Natural killer cell (primary cell): ENCODE data around the gene ADAMTS14. TPM values are rescaled to one million over a fixed set of nuclear protein-coding genes. Genes with fewer than 3 reads are reported as not detected.

Experiments used
- ATAC-seq, 3 donors: fragments of 150-1000 bp in 2 of 3; fragments of 200-7000 bp in 1 of 3; cut with Tn5 transposase; 1 replicate in 1 of 3; 2 replicates in 2 of 3; pipeline ENCODE4 v1.10.0; 2021; ENCODE audit warnings: mild to moderate bottlenecking in 2 of 3, moderate library complexity in 2 of 3
- DNase-seq, 2 donors: peaks; one replicate each; pipeline versions ENCODE4 v3.0.0 to v3.0.0-alpha.2; 2013 to 2021; ENCODE audit warnings: mixed read lengths in 1 of 2
- H3K27ac ChIP-seq: one replicate; pipeline ENCODE4 v1.5.1; 2013; ENCODE audit warnings: mild to moderate bottlenecking, low read length
- H3K27me3 ChIP-seq: one replicate; pipeline ENCODE4 v1.6.1; 2013; ENCODE audit warnings: low read length; ENCODE audit not compliant: control insufficient read depth, insufficient read depth
- H3K36me3 ChIP-seq: one replicate; pipeline ENCODE4 v1.6.1; 2013; ENCODE audit warnings: low read length; ENCODE audit not compliant: control insufficient read depth, insufficient read depth
- H3K4me1 ChIP-seq: one replicate; pipeline ENCODE4 v1.6.1; 2013; ENCODE audit warnings: low read length; ENCODE audit not compliant: control insufficient read depth, insufficient read depth
- H3K4me3 ChIP-seq: one replicate; pipeline ENCODE4 v1.5.1; 2013; ENCODE audit warnings: low read length
- H3K9me3 ChIP-seq: one replicate; pipeline ENCODE4 v1.6.1; 2013; ENCODE audit warnings: low read length; ENCODE audit not compliant: control insufficient read depth, insufficient read depth
- H3K27ac Mint-ChIP-seq, 2 donors: one replicate each; pipeline ENCODE4 v1.8.0; 2022; ENCODE audit warnings: mild to moderate bottlenecking in 2 of 2, mixed read lengths in 2 of 2, moderate library complexity in 1 of 2
- H3K27me3 Mint-ChIP-seq, 2 donors: one replicate each; pipeline ENCODE4 v1.8.0; 2022; ENCODE audit warnings: low read depth in 2 of 2, mixed read lengths in 2 of 2
- H3K36me3 Mint-ChIP-seq: one replicate; pipeline ENCODE4 v1.8.0; 2022; ENCODE audit warnings: mixed read lengths
- H3K4me1 Mint-ChIP-seq, 2 donors: one replicate each; pipeline ENCODE4 v1.8.0; 2022; ENCODE audit warnings: mixed read lengths in 2 of 2
- H3K4me3 Mint-ChIP-seq: one replicate; pipeline ENCODE4 v1.8.0; 2022; ENCODE audit warnings: mild to moderate bottlenecking, moderate library complexity, mixed read lengths
- H3K9me3 Mint-ChIP-seq, 2 donors: one replicate each; pipeline ENCODE4 v1.8.0; 2022; ENCODE audit warnings: mixed read lengths in 2 of 2
- WGBS: methylation state at CpG from one replicate; pipeline ENCODE4 v1.1.7; 2013; ENCODE audit warnings: missing lambda C conversion rate; ENCODE audit not compliant: insufficient coverage; 5-methylcytosine and 5-hydroxymethylcytosine counted together
- intact Hi-C: fragments of 100-400 bp; cut with micrococcal nuclease; formaldehyde crosslinking; loops from one replicate; pipeline ENCODE4 v1.14.2; 2022
- total RNA-seq, 4 donors: library from RNA; stranded (reverse); fragments of 120-200 nt in 1 of 4; gene quantifications; one replicate each; pipeline versions ENCODE4 v1.2.3 to v1.2.4, GENCODE V29; 2013 to 2022
- TF ChIP-seq, protein P1 (sequence below): fragments of 200-600 bp; IDR thresholded peaks from one replicate; pipeline ENCODE4 v1.8.0; 2022; ENCODE audit warnings: antibody characterized with exemption

Gene ADAMTS14
- total RNA-seq, 3 donors from 2014 or later (not counting 1 experiment from before 2014, with no cell fraction given): 0.70 to 1.5 (median 1.1) TPM

- H3K27me3 ChIP-seq: no peaks in the 10 kb centered on the region
- DNase-seq (peak in 1 of 2 donors; percentile 11), ATAC-seq (no peak)
- no peak overlapping the region for H3K4me3 ChIP-seq
- no peak overlapping the region for H3K27ac Mint-ChIP-seq
- 85% methylated on average over 14 of the region's 14 CpGs for WGBS
- no peaks in the 10 kb centered on the region for H3K36me3 Mint-ChIP-seq
- H3K4me3 Mint-ChIP-seq: no peak overlapping the region
- H3K27ac ChIP-seq: no peak overlapping the region
- H3K4me1 Mint-ChIP-seq: peaks cover 0 to 4% of the 10 kb centered on the region in 2 donors
- H3K9me3 ChIP-seq: no peaks in the 10 kb centered on the region
- H3K4me1 ChIP-seq: no peaks in the 10 kb centered on the region
- no peaks in the 10 kb centered on the region for H3K9me3 Mint-ChIP-seq
- H3K36me3 ChIP-seq: no peaks in the 10 kb centered on the region
- TF ChIP-seq, protein P1, sequence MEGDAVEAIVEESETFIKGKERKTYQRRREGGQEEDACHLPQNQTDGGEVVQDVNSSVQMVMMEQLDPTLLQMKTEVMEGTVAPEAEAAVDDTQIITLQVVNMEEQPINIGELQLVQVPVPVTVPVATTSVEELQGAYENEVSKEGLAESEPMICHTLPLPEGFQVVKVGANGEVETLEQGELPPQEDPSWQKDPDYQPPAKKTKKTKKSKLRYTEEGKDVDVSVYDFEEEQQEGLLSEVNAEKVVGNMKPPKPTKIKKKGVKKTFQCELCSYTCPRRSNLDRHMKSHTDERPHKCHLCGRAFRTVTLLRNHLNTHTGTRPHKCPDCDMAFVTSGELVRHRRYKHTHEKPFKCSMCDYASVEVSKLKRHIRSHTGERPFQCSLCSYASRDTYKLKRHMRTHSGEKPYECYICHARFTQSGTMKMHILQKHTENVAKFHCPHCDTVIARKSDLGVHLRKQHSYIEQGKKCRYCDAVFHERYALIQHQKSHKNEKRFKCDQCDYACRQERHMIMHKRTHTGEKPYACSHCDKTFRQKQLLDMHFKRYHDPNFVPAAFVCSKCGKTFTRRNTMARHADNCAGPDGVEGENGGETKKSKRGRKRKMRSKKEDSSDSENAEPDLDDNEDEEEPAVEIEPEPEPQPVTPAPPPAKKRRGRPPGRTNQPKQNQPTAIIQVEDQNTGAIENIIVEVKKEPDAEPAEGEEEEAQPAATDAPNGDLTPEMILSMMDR: no peak
- intact Hi-C loops: no loop called here
- H3K27me3 Mint-ChIP-seq: no peaks in the 10 kb centered on the region
These were observed 101.9 kb downstream of the ADAMTS14 start for GRCh38 chr10:70773965-70774809.

DNA sequence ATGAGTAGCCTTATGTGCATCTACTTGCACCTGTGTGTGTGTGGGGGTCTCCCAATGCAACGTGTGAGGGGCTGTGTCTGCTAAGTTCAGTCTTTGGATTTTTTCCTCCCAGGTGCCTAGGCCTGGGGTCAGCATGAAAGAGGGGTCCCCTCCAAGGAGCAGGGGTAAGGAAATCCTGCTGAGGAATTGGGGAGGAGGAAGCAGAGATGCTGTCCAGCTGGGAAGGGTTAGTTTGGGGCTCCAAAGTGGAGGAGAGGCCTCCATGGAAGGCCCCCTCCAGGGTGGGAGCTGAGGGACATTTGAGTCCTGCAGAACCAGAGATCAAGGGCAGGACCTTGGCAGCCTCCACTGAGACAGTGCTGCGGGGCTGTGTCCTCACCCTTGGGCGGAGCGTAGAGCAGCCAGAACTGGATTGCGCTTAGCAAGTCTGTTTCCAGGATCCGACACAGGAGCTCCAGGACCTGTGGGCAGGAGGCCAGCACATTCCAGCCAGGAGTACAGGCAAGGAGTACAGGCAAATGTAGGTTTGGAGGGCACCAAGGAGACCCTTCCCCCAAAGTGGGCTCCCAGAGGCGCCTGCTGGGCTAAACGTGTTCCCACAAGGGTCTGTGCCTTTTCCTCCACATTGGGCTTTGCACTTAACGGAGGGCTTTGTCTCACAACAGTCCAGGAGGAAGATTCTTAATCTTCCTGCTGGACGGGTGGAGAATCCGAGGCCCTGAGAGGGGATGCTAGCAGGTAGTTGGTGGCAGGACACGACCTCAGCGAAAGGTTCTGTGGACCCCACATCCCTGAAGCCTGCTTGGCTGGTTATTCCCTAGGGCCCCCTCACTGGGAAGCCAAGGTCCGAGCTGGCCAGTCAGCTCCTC is 102.7 kb downstream of the ADAMTS14 start:
- Histone ChIP-seq H3K36me3 (no peaks in the 10 kb centered on the region), H3K4me1 (no peaks in the 10 kb centered on the region), H3K4me3 (no peak overlapping the region), H3K27me3 (no peaks in the 10 kb centered on the region), H3K9me3 (no peaks in the 10 kb centered on the region), H3K27ac (no peak overlapping the region)
- TF ChIP-seq, protein P1: no peak
- H3K36me3 Mint-ChIP-seq: no peaks in the 10 kb centered on the region
- no peaks in the 10 kb centered on the region for H3K9me3 Mint-ChIP-seq
- ATAC-seq: no peak
- intact Hi-C loops: no loop called here
- peaks cover 0 to 4% of the 10 kb centered on the region in 2 donors for H3K4me1 Mint-ChIP-seq
- 87% methylated on average over 13 of the region's 14 CpGs for WGBS
- H3K4me3 Mint-ChIP-seq: no peak overlapping the region
- no peak overlapping the region for H3K27ac Mint-ChIP-seq
- no peaks in the 10 kb centered on the region for H3K27me3 Mint-ChIP-seq
- DNase-seq: no peak

GRCh38 chr10:70775679-70776454 is 103.6 kb downstream of the ADAMTS14 start:
- no peaks in the 10 kb centered on the region for H3K36me3 ChIP-seq
- TF ChIP-seq, protein P1: no peak
- no peak overlapping the region for H3K4me3 ChIP-seq
- peaks cover 0 to 4% of the 10 kb centered on the region in 2 donors for H3K4me1 Mint-ChIP-seq
- H3K4me1 ChIP-seq: no peaks in the 10 kb centered on the region
- 90% methylated on average over 13 of the region's 13 CpGs for WGBS
- no peaks in the 10 kb centered on the region for H3K9me3 Mint-ChIP-seq
- no peaks in the 10 kb centered on the region for H3K27me3 Mint-ChIP-seq
- H3K27me3 ChIP-seq: no peaks in the 10 kb centered on the region
- H3K27ac ChIP-seq: no peak overlapping the region
- DNase-seq (peak in 1 of 2 donors; percentile 12), ATAC-seq (no peak)
- H3K9me3 ChIP-seq: no peaks in the 10 kb centered on the region
- intact Hi-C loops: no loop called here
- H3K4me3 Mint-ChIP-seq: no peak overlapping the region
- H3K27ac Mint-ChIP-seq: no peak overlapping the region
- no peaks in the 10 kb centered on the region for H3K36me3 Mint-ChIP-seq
